SKM-1 (cell line): ENCODE measurements around the gene OSGIN1.
A peak's percentile ranks its signal among the peaks of the same experiment; 100 is the strongest.

Source experiments
- DNase-seq: peaks from one replicate; lab custom pipeline; 2025; ENCODE audit not compliant: unreplicated experiment; lab: John Stamatoyannopoulos, UW

The OSGIN1 gene, protein sequence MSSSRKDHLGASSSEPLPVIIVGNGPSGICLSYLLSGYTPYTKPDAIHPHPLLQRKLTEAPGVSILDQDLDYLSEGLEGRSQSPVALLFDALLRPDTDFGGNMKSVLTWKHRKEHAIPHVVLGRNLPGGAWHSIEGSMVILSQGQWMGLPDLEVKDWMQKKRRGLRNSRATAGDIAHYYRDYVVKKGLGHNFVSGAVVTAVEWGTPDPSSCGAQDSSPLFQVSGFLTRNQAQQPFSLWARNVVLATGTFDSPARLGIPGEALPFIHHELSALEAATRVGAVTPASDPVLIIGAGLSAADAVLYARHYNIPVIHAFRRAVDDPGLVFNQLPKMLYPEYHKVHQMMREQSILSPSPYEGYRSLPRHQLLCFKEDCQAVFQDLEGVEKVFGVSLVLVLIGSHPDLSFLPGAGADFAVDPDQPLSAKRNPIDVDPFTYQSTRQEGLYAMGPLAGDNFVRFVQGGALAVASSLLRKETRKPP

DNA sequence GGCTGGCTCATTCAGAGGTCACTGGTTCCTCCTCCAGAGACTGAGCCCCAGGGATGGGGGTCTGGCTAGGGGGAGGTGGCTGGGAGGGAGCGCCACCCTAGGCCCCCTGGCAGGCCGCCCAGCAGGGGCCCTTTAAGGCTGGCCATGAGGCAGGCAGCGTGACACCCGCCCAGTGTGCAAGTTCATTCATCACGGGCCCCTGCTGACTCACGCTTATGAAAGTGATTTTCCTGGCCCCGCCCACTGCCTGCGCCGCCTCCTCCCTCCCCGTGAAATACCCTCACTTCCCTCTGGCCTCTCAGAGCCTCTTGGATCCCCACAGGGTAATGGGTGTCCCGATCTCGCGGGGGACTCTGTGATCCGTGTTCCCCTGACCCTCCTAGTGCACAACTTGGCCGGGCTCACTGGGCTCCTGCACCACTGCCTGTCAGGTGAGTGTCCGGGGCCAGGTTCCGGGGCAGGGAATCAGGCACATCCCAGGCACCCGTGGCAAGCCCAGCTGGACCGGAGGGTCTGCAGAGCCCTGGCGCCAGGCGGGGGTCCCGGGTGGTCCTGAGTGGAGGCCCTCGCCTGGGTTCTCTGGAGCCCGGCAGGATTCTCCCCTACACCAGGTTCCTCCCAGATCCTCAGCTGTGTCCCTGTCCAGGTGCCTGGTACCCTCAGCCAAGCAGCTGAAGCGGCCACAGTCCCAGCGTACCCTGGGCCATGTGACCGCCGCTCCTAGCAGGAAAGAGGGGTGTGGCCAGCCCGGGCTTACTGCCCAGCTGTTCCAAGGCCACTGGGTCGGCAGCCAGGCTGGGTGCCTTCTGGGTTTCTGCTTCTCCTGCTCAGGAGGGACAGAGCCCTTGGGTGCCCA lies at the start of gene OSGIN1:
Gene OSGIN1, plus strand, starts transcription at position 301 of the 856 bp plus-strand sequence. CDS start 4,432 bp downstream, outside the sequence.
- peak; percentile 80 for DNase-seq

DNA sequence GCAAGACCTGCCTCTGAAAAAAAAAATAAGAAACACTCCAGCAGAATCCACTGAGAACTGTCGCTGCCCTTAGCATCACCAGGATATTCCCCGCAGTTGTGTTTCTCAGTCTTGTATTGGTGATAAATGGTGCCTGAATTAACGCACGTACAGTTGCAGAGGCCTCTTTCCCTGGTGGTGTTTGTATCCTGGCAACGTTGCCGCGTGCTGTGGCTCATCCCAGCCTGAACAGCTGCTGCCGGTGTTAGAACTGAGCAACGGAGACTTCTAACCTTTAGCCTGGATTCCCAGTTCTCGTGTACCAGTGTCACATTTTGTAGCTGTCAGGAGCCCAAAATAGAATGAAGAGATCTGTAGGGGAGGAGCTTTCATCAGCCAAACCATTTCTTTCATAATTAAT lies 49.3 kb upstream of the OSGIN1 start:
- DNase-seq = no peak

DNA sequence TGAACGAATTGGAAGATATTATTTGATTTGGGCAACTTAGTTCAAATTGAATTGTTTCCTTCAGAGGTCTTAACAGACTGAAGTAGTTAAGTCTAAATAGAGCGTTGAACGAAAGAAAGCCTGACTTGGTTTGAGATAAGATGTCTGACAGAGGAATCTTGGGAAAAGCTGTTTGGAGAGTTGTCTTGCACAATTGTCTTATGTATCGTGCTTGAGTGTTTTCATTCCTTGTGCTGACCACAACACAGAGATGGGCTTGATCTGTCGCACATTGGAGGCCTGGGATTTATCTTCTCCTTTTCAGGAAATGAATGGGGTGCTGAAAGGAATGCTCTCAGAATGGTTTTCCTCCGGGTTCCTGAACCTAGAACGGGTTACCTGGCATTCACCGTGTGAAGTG lies 46.4 kb upstream of the OSGIN1 start:
- no peak for DNase-seq

DNA sequence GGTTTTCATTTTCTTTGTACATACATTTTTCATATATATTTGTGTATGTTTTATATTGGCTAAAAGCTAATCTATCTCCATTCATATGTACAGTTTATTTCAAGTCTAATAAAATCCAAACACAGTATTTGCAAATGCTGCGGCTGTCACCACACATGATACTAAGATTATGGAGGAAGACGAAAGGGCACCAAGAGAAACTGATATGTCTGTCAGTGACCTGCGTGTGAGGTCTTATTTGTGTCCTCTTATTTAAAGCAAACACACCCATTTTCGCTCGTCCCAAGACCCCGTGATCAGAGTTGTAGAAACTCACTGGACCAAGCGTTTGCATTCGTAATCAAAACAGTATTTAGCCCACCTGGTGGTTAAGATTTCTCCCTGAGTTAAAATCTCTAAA lies 45.9 kb upstream of the OSGIN1 start:
- DNase-seq = no peak

DNA sequence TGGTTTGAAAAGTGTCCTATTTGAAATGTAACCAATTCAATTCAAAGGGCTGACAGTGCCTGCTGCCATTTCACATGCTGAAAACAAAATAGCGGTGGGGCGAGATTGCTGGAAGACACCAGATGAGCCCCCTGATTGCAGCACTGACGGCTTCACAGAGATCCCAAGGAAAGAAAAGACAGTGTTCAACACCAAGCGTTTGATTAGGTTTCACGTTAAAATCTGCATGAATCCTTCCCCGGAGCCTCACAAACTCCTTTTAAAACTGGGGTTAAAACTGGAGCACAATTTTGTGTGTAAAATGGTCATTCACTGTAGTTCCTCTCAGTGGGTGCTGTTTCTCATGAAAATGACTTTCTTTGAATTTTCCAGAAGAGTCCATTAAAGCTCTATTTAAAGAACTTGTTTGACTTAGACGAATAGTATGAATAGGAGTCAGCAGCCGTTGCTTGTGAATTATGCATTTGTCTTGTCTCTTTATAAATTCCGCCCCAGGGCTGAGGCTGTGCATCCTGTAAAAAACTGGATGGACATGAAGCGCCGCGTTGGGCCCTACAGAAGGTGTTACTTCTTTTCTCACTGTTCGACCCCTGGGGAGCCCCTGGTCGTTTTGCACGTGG lies 45.3 kb upstream of the OSGIN1 start:
- DNase-seq = no peak

DNA sequence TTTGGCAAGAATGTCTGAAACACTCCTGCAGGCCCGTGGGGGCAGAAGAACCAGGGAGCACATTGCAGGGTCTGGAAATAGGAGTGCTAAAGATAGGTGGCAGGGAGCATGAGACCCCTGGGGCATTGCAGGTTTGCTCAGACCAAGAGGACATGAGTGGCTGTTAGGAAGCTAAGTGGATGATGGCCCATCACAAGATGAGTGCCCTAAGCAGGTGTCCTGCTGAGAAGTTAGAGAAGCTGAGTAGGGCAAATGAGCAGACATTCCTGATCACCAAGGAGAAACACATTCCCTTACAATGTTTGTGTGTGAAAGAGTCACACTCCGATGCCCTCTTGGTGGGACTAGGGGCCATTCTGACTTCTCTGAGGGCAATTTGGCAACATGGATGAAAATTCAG lies 44.2 kb upstream of the OSGIN1 start:
- DNase-seq = no peak

DNA sequence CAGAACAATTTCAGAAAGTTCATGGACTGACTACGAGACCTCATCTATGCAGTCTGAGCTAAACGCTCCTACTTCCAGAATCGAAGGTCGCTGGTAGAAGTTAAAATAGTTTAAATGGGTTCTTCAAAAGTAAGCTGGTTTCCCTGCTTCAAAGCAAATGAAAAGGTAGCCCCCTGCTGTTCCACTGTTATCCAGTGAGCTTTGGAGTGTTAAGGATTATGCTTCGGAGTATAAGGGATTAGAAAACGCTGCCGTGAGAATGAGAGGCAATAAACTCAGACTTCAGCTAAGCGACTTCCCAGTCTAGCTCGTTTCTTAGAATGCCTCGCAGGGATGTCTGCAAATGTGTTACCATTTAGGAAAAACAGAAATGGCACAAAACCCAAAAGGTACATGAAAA lies 41.8 kb upstream of the OSGIN1 start:
- no peak for DNase-seq

DNA sequence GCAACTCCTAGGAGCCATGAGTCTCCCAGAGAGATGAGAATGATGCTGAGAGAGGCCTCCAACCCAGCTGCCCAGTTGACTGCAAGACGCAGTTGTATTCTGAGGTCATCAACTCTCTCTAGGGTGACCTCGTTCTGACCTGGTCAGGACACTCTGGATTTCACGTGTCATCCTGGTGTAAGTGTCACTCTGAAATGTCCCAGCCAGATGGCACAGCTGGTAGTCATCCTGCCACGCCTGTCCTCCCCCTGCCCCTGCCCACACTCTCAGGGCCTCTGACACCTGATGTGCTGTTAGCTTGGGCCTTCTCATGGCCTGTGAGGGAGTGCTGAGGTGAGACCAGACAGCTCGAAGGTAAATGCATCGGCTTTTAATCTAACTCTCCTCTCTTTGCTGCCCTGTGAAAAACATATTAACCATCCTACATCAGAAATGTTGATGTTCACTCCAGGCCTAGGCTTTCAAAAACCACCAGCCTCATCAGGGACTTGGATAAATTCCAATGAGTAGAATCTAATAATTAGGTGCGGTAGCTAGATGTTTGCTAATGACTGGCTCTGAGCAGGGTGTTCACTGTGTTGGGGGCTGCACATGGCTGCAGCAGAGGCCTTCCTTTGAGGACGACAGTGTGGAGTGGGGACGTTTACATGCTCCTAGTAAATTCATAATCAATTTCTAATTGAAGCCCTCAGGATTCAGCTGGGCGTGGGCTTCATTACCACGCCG lies 40.4 kb upstream of the OSGIN1 start:
- DNase-seq = no peak

DNA sequence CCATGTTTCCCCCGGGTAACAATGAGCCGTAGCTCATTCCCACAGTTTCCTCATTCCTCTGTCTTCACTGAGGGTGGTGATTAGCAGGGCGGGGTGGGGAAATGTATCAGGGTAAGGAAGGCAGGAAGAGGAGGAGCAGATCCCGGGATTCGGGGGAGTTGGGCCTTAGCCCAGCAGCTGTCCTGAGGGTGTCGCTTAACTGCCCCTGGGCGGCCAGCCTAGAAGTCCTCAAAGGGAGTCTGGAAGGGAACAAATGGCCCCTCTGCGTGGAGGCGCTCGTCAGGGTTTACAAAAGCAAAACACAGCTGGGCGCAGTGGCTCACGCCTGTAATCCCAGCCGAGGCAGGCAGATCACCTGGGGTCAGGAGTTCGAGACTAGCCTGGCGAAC lies 39.8 kb upstream of the OSGIN1 start:
- DNase-seq = no peak

DNA sequence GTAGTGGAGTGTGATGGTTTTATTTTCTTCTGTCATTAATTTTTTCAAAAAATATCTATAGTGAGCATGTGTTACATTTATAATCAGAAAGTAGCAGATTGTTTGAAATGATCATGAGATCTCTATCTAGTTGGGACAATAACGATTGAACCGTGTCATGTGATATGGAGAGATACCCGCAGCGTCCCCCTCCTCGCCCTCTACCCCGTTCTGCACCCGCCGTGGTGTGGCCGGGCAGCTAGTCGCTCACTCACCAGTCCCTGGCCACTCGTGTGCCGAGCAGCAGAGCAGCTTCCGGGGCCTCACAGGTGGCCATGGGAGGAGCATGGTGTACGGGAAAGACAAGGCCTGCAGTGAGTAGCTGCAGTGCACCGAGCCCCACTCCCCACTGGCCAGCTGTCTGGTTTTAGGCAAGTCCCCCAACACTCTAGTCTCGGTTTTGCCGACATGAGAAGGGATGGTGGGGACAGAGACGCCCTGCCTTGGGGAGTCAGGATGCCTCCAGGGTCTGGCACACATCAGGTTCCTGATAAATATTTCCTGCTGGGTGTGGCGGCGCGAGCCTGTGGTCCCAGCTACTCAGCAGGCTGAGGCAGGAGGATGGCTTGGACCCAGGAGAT lies 38.8 kb upstream of the OSGIN1 start:
- no peak for DNase-seq

DNA sequence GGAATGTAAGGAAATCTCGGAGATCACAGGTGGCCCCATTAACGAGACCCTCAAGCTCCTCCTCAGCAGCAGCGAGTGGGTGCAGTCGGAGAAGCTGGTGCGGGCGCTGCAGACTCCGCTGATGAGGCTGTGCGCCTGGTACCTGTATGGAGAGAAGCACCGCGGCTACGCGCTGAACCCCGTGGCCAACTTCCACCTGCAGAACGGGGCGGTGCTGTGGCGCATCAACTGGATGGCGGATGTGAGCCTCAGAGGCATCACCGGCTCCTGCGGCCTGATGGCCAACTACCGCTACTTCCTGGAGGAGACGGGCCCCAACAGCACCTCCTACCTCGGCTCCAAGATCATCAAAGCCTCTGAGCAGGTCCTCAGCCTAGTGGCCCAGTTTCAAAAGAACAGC lies 38.0 kb upstream of the OSGIN1 start:
- no peak for DNase-seq

DNA sequence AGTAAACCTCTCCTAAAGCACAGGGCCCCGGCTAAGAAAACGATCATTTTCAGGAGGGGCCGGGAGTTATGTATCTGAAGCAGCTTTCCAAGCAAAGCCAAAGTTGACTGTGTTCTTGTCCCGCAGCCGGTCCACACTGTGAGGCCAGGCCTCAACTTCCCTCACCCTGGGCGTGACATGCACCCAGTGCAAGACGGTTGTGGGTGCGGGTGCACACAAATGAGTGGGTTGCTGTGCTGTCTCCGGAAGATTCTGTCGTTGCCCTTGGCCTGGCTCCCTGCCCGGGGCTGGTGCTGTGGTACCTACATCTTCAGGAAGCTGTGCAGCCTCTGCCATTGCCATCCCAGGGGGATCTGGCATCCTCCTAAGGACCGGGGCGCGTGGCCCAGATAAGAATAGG lies 37.5 kb upstream of the OSGIN1 start:
- DNase-seq = no peak

DNA sequence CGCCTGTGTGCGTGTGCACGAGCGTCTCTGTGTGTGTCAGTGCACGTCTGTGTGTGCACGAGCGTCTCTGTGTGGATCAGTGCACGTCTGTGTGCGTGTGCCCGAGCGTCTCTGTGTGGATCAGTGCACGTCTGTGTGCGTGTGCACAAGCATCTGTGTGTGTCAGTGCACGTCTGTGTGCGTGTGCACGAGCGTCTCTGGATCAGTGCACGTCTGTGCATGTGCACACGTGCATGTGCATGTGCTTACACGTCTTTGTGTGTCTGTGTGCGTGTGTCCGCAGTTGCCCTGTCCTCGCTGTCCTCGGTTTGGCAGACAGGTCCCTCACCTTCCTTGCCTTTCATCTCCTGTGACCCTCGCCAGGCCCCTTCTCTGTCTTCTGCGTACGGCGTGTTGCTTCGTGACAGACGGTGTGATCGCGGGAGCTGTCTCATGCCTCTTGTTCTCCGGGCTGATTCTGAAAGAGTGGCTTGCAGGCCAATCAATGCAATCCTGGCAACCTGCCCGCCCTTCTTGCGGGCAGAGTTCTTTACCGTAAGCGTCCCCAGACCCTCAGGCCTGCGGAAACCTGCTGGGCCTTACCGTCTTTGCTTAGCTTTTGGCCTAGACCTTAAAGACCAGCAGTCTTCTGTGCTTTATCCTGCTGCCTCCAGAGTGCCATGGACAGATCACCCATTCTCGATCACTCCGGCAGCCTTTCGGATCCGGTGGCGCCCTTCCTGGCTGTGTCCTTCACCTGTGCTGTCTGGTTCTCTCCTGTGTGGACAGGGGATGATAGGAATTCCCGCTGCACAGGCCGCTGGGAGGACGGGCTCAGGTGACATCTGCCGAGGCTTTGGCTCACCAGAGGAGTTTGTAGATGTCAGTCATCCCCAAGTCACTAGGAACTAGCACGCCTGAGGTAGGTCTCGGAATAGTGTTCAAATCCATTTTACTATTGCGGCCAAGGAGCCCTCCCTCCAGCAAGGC lies 35.6 kb upstream of the OSGIN1 start:
- DNase-seq = no peak

DNA sequence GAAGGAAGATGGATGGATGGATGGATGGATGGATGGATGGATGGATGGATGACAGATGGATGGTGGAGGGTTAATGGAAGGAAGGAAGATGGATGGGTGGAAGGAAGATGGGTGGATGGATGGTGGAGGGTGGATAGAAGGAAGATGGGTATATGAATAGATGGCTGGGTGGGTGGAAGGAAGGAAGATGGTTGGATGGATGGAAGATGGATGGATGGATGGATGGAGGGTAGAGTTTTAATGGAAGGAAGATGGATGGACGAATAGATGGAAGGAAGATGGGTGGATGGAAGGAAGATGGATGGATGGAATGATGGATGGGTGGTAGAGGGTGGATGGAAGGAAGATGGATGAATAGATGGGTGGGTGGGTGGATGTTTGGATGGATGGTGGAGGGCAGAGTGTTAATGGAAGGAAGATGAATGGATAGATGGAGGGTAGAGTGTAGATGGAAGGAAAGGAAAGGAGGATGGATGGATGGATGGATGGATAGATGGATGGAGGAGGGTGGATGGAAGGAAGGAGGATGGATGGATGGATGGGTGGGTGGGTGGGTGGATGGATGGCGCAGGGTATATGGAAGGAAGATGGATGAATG lies 32.0 kb upstream of the OSGIN1 start:
- DNase-seq = no peak

DNA sequence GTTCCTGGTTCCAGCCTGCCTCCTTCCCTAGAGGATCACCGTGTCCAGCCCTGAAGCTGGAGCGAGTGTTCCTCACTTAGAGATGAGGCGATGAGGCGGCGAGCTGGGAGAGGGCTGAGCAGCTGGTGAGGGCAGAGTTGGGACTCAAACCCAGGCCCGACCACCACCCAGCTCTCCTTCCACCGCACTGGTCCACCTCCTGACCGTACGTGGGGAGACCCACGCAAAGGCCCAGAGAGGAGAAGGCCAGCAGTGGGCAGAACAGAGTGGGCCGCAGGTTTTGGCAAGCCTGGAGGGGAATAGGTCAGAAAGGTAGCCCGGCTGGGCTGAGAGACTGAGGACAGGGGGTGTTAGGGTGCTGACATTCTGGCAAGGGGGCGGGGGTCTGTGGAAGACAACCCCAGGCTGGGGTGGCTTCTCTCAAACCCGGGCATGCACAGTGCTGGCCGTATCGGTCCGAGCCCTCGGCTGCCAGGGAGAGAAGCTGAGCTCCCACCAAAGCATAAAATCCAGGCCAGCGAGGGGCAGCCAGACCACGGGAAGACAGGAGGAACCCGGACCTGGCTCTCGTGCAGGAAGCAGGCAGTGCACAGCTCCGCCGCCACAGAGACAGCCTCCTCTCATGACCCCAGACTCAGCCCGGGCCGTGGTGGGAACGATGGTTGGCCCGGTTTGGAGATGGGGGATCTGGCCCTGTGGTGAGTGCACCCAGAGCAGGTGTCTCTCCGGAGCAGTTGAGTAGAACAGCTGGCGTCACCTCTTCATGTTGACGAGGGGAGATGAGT lies 29.3 kb upstream of the OSGIN1 start:
- no peak for DNase-seq

DNA sequence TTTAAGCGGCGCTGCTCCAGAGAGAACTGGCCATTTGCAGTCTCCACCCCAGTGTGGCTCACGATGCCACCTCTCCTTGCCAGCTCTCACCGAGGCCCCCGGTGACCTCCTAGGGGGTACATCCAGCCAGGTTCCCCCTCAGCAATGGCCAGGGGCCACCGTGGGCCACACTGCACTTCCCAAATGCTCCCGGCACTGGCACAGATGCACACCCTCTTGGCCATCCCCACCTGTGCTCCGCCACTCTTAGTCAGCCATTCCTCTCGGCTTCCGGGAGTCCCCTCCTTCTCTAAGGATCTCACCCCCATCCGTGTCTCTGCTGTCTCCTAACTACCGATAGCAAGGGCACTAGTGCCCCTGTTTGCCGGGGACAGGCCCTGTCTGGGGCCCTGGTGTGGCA lies 28.4 kb upstream of the OSGIN1 start:
- no peak for DNase-seq

DNA sequence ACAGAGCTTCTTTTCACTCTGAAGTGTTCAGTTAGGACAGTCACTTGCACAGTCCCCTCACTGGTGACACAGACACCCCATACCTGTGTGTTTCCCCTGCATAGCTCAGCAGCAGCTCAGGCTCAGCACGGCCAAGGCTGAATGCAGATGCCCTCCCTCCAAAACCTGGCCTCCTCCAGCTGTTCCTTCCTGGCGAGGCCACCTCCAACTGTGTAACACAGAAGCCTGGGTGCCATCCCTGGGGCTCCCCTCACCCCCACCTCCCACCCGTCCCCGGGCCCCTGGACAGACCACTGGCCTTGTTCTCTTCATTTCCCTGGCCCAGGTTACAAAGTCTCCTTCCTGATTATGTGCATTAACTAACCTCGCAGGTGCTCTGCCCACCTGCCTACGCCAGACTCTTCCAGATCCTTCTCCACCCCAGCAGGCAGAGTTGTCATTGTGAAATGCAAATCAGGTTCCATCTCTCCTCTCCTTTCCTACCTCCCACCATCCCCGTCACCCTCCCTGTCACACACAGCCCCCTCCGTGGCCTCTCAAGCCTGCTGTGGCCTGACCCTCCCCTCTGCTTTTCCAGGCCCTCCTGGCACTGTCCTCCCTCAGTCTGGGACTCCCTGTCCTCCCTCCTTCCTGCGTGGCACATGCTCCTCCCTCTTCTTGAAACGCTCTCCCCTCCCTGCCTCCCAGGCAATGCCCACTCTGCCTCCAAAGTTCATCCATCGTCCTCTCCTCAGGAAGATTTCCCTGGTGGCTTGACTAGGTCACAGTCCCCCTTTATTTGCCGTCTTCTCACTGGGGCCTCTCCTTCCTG lies 27.7 kb upstream of the OSGIN1 start:
- DNase-seq = no peak
